ENCODE results near the gene APBB1IP. TPM values are rescaled to one million over a fixed set of nuclear protein-coding genes. Genes with fewer than 3 reads are reported as not detected.
"Not testable (repeated sequence)": the region's sequence is repeated elsewhere in the genome, so short reads cannot be mapped to it uniquely, and the experiment has no call there.

Gene APBB1IP
- total RNA-seq, 1 experiment from 2014 or later = not detected

DNA sequence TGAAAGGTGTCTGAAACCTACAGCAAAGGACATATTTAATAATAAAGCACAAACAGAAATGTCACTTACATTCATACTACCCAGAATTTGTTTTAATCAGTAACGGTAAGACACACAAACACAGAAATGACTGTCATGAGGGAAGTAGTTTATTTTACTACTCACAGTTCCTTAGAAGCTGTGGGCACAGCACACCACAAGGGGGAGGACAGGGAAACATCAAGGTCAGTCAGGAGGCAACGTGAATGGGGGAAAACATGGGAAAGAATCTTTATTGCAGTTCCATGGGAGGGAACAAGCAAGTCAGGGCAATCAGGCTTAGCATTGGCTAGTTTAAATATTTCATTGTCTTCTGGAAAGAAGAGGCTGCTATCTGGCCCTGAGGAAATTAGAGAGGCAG, 135.5 kb downstream of the APBB1IP start:
- Histone ChIP-seq H3K79me2 (ENCODE audit: low read length) (no peaks in the 10 kb centered on the region), H3K4me1 (ENCODE audit: insufficient read depth, low read length) (no peaks in the 10 kb centered on the region), H3K27me3 (ENCODE audit: low read length) (peaks cover 22% of the 10 kb centered on the region), H3F3A (ENCODE audit: low read length, unreplicated experiment) (no peaks in the 10 kb centered on the region), H3K9ac (ENCODE audit: low read length) (no peak overlapping the region), H3K9me2 (replicated peaks; ENCODE audit: low read length) (no peaks in the 10 kb centered on the region), H2AFZ (ENCODE audit: low read length) (no peak overlapping the region), H3K36me3 (ENCODE audit: low read depth, low read length) (no peaks in the 10 kb centered on the region), H4K20me1 (ENCODE audit: low read length) (no peaks in the 10 kb centered on the region), H3K9me3 (ENCODE audit: low read length) (no peaks in the 10 kb centered on the region), H3K27ac (ENCODE audit: low read length) (no peak overlapping the region), H3K4me2 (ENCODE audit: low read length) (no peak overlapping the region), H3K4me3 (ENCODE audit: low read length) (no peak overlapping the region)
- intact Hi-C loops (cut with micrococcal nuclease) = loop anchor here (5.0 kb wide), 1 partner anchor 744 kb away; no protein-coding TSS in a partner anchor
- ChIA-PET POLR2A (ENCODE audit: unreplicated experiment) (interaction anchor here (0.6 kb wide), 1 partner anchor 38 kb away, joined by 6 read pairs; no protein-coding TSS in a partner anchor), CTCF (no interaction called here)
- ATAC-seq (no peak), DNase-seq (no peak)
- no TSS peak for BruUV-seq (replicated peaks)
- TF ChIP-seq, protein P1, sequence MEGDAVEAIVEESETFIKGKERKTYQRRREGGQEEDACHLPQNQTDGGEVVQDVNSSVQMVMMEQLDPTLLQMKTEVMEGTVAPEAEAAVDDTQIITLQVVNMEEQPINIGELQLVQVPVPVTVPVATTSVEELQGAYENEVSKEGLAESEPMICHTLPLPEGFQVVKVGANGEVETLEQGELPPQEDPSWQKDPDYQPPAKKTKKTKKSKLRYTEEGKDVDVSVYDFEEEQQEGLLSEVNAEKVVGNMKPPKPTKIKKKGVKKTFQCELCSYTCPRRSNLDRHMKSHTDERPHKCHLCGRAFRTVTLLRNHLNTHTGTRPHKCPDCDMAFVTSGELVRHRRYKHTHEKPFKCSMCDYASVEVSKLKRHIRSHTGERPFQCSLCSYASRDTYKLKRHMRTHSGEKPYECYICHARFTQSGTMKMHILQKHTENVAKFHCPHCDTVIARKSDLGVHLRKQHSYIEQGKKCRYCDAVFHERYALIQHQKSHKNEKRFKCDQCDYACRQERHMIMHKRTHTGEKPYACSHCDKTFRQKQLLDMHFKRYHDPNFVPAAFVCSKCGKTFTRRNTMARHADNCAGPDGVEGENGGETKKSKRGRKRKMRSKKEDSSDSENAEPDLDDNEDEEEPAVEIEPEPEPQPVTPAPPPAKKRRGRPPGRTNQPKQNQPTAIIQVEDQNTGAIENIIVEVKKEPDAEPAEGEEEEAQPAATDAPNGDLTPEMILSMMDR (conservative IDR thresholded peaks at IDR 0.05; ENCODE audit: low read depth, low read length) = no peak
- no peak for TF ChIP-seq EZH2 (IDR thresholded peaks at IDR 0.05; ENCODE audit: low read length, unreplicated experiment)
- no peak for TF ChIP-seq EZH2phosphoT487 (IDR thresholded peaks at IDR 0.05; ENCODE audit: borderline replicate concordance, low read length)

DNA sequence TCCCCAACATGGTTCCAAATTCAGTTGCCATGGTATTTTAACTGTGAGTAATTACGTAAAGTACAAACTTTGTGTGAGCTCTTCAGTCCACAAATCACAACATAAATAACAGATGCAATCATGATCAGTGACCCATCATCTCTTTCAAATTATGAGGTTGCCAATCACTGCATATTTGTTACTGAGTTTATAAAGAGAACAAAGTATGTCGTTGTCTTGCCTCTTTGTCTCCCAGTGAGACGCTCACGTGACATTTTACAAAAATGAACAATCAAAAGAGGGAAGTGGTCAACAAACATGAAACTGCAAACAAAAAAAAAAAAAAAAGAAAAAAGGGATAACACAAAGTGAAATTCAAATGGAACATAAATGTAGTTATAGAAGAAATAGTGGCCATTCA, 136.6 kb downstream of the APBB1IP start:
- TF ChIP-seq EZH2phosphoT487 (IDR thresholded peaks at IDR 0.05; ENCODE audit: borderline replicate concordance, low read length) (no peak), EZH2 (IDR thresholded peaks at IDR 0.05; ENCODE audit: low read length, unreplicated experiment) (no peak)
- TF ChIP-seq, protein P1 (conservative IDR thresholded peaks at IDR 0.05; ENCODE audit: low read depth, low read length) = no peak
- H3F3A ChIP-seq (ENCODE audit: low read length, unreplicated experiment) = no peaks in the 10 kb centered on the region
- no peak overlapping the region for H2AFZ ChIP-seq (ENCODE audit: low read length)
- intact Hi-C loops (cut with micrococcal nuclease) = loop anchor here (5.0 kb wide), 1 partner anchor 743 kb away; no protein-coding TSS in a partner anchor
- H3K27me3 ChIP-seq (ENCODE audit: low read length) = peaks cover 16% of the 10 kb centered on the region
- no peaks in the 10 kb centered on the region for H3K4me1 ChIP-seq (ENCODE audit: insufficient read depth, low read length)
- no peak overlapping the region for H3K9ac ChIP-seq (ENCODE audit: low read length)
- no peak overlapping the region for H3K27ac ChIP-seq (ENCODE audit: low read length)
- H3K36me3 ChIP-seq (ENCODE audit: low read depth, low read length) = no peaks in the 10 kb centered on the region
- H3K9me3 ChIP-seq (ENCODE audit: low read length) = no peaks in the 10 kb centered on the region
- no peak for DNase-seq
- no peak for ATAC-seq
- H3K79me2 ChIP-seq (ENCODE audit: low read length) = no peaks in the 10 kb centered on the region
- no peak overlapping the region for H3K4me3 ChIP-seq (ENCODE audit: low read length)
- H4K20me1 ChIP-seq (ENCODE audit: low read length) = no peaks in the 10 kb centered on the region
- ChIA-PET CTCF (no interaction called here), POLR2A (ENCODE audit: unreplicated experiment) (no interaction called here)
- no peak overlapping the region for H3K4me2 ChIP-seq (ENCODE audit: low read length)
- no peaks in the 10 kb centered on the region for H3K9me2 ChIP-seq (replicated peaks; ENCODE audit: low read length)
- no TSS peak for BruUV-seq (replicated peaks)

DNA sequence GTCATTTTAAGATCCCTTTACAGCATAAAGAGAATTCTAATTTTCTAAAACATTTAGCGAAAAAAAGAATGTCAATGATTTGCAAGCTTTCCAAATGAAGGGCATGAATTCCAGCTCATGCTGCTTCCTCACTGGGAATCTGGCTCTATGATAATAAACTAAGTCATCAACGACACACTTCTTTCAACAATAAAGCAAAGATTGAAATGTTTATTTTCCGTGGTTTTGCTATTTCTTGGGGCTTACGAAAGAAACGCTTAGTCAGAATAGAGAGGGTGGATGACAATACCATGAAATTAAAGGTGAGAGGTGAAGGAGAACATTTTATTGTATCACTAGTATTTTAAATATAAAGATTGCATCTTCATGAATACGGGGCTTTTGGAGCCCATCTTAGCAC, 140.2 kb downstream of the APBB1IP start:
- H3K79me2 ChIP-seq (ENCODE audit: low read length); H2AFZ ChIP-seq (ENCODE audit: low read length); H4K20me1 ChIP-seq (ENCODE audit: low read length); H3K4me1 ChIP-seq (ENCODE audit: insufficient read depth, low read length); H3K9me2 ChIP-seq (replicated peaks; ENCODE audit: low read length); intact Hi-C loops (cut with micrococcal nuclease); BruUV-seq (replicated peaks); H3K4me2 ChIP-seq (ENCODE audit: low read length); H3K36me3 ChIP-seq (ENCODE audit: low read depth, low read length); H3K9ac ChIP-seq (ENCODE audit: low read length); H3K9me3 ChIP-seq (ENCODE audit: low read length); H3K4me3 ChIP-seq (ENCODE audit: low read length); H3F3A ChIP-seq (ENCODE audit: low read length, unreplicated experiment); ATAC-seq; H3K27ac ChIP-seq (ENCODE audit: low read length); CTCF ChIA-PET: not testable (repeated sequence)
- peak; percentile 7 for DNase-seq
- H3K27me3 ChIP-seq (ENCODE audit: low read length) = peaks cover 23% of the 10 kb centered on the region
- POLR2A ChIA-PET (ENCODE audit: unreplicated experiment) = interaction anchor here (0.6 kb wide), 1 partner anchor 848 kb away, joined by 8 read pairs; no protein-coding TSS in a partner anchor

All from PC-3 (cell line).